ENCODE measurements around the gene TIAM2. TPM values are rescaled to one million over a fixed set of nuclear protein-coding genes. Genes with fewer than 3 reads are reported as not detected.
A peak's percentile ranks its signal among the peaks of the same experiment; 100 is the strongest.
"Not testable (repeated sequence)": the region's sequence is repeated elsewhere in the genome, so short reads cannot be mapped to it uniquely, and the experiment has no call there.

TIAM2 gene
- total RNA-seq, 1 donor from 2014 or later: 191 TPM

DNA sequence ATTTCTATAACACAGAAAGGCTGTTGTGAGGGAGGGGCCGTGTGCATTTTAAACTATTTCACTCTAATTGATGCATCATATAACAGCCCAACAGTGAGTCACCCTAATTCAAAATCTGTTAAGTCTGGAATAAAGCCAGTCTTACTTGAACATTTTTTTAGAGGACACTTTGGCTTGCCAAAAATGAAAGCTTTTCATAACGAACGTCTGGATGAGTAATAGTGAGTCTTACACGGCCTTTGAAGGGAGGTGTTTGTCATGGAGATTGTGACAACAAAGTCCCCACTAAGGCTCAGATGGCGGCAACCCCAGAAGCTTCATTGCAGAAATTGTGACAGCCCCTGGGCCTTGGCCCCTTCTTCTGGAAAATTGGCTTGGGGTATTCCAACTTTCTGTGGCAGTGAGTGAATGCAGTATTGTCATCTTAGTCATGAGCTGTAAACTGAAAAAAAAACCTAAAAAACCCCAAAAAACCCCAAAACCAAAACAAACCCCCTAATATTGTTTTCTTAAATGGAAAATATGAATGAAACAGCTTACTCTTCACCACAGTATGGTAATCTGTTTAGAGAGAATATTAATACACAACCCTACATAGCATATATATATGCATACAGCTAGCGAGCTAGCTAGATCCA lies 176.1 kb downstream of the TIAM2 start:
- DNase-seq: peak; percentile 68

DNA sequence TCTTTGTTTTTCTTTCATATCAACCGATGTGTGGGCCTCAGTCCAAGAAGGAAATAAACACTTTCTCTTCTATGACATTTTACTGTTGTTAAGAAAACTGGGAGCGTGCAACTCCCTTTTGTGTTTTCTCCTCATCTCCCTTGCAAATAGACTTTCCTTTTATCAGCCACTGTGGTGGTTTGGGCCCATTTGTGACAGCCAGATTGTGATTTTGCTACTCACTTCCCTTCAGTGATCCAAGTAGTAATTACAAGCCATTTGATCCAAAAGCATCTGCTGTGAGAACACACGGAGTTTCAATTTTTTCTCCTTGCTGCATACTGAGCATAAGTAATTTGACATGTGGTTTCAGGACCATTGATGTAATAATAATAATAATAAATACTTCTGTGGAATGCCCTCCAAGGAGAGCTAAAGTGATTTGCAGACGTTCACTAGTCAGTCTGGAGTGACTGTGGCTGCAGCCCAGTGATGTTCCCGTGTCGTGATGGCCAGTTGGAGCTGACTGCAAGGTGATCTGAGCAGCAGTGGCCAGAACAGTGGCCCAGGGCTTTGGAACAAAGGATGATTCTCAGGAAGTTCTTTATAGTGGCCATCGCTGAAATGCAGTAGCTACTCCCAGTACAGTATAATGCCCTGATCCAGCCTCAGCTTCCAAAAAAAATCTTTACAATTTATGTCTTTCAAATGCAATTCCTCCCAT lies 176.8 kb downstream of the TIAM2 start:
- DNase-seq: no peak

DNA sequence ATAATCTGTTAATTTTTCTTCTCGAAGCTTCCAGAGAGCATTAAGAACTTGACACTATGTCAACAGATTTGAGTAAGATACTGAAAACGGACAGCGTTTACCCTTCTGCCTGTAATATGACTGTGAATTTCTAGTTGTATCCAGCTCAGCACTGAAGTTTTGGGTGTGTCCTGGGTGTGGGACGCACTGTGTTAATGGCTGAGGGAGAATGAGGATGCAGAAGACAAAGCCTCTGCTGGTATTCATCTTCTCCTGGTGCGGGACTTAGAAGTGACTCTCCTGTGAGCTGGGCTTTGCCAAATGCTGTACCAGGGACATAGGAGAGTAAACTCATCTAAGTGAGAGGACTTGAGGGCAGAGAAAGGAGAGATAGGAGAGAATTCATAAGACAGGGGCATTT lies 178.4 kb downstream of the TIAM2 start:
- DNase-seq: no peak

DNA sequence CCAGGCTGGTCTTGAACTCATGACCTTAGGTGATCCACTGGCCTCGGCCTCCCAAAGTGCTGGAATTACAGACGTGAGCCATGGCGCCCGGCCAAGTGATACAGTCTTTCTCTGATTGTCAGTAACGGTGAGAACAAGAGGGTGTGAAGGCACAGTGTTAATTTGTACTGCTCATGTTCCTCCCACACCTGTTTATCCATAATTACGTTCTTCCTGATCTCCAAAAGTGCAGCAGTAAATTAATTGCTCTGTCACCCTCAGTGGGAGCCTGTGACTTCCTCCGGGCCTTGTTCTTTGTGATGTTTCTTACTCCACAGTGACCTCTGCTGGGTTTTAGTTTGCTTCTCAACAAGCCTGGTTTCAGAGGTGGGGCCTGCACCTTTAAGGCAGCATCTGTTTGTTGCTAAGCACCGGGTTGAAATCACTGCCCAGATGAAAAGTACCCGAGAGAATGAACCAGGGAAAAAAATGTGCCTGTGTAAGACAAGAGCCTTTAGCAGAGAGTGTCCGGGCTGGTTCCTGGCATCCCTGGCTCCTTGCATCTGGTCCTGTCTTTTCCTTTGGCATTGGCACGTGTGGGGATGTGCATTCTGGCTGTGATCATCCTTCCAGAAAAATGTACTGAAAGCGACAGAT lies 179.6 kb downstream of the TIAM2 start:
- DNase-seq: peak; percentile 23

DNA sequence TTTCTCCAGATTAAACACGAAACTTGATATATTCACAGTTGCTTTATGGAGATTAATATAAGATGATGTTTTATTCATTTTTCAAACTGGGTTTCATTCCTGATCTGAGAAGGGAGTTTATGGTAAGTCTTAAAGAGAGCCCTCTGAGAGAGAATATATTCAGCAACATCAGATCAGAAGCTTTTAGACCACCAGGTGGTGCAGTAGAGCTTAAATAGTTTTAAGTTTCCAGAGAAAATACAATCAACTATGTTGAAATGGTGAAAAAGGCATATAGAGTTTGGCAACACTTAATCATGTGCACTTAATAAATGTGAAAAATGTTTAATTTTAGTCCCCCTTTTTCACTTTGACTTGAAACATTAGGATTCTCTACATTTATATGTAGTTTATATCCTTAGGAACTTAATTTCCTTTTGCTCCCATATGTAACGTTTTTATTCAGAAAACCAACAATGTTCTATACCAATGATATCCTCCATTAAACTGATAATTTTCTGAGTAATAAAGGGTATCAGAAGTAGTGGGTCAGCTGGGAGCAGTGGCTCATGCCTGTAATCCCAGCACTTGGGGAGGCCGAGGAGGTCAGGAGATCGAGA lies 182.3 kb downstream of the TIAM2 start:
- DNase-seq: no peak

DNA sequence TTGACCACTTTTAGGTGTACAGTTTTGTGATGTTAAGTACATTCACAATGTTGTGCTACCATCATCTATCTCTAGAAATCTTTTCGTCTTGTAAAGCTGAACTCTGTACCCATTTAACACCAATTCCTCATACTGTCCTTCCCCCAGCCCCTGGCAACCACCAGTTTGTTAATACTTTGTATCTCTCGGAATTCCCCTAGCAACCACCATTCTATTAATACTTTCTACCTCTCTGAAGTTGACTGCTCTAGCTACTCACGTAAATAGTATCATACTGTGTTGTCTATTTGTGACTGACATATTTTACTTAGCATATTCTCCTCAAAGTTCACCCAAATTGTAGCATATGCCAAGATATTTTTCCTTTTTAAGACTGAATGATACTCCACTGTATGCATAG lies 186.4 kb downstream of the TIAM2 start:
- no peak for DNase-seq

DNA sequence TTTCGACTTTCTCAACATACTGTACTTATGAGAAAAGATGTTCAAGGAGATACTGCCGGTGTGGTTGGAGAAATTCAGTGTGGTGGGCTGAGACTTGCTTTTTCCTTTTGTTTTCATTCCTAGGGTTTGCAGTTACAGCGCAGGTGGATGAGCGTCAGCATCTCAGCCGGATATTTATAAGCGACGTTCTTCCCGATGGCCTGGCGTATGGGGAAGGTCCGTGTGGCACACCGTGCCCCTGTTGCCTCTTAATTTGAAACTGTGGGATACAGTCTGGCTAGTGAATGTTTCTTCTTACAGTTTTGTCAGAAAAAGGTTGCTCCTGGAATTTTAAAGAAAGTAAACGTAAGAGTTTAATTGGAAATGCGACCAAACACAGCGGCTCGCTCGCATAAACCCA lies 187.0 kb downstream of the TIAM2 start:
- no peak for DNase-seq

DNA sequence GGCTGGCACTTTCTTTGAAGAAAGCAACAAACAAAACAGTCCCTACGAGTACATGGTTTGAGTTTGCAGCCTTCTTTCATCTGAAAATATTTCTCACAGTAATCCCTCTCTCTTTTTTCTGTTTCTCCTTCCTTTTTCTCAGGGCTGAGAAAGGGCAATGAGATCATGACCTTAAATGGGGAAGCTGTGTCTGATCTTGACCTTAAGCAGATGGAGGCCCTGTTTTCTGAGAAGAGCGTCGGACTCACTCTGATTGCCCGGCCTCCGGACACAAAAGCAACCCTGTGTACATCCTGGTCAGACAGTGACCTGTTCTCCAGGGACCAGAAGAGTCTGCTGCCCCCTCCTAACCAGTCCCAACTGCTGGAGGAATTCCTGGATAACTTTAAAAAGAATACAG lies 188.0 kb downstream of the TIAM2 start:
- no peak for DNase-seq

DNA sequence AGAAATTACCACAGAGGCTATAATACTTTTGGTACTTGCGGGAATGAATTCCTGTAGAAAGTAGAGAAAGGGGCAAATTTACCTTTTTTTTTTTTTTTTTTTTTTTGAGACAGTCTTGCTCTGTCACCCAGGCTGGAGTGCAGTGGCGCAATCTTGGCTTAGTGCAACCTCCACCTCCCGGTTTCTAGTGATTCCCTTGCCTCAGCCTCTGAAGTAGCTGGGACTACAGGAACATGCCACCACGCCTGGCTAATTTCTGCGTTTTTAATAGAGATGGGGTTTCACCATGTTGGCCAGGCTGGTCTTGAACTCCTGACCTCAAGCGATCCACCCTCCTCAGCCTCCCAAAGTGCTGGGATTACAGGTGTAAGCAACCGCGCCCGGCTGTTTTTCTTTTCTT lies 189.9 kb downstream of the TIAM2 start:
- DNase-seq: not testable (repeated sequence)

DNA sequence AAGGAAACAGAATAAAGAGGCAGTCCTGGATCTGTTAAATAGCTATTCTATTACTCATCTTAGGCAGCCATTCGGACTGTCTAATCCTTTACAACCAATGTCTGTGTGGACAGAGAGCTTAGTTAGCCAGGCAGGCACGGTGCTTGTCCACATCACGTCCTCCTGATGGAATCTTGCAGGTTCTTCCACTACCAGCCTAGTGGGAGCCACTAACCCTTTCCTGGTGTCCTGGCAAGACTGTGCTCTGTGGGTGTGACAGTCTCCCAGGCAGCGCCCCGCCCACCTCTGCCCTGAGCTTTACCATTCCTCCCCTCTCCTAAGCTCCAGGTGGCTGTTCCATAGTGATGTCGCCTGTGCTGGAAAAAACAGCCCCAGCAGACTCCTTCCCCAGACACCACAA lies 190.4 kb downstream of the TIAM2 start:
- no peak for DNase-seq

DNA sequence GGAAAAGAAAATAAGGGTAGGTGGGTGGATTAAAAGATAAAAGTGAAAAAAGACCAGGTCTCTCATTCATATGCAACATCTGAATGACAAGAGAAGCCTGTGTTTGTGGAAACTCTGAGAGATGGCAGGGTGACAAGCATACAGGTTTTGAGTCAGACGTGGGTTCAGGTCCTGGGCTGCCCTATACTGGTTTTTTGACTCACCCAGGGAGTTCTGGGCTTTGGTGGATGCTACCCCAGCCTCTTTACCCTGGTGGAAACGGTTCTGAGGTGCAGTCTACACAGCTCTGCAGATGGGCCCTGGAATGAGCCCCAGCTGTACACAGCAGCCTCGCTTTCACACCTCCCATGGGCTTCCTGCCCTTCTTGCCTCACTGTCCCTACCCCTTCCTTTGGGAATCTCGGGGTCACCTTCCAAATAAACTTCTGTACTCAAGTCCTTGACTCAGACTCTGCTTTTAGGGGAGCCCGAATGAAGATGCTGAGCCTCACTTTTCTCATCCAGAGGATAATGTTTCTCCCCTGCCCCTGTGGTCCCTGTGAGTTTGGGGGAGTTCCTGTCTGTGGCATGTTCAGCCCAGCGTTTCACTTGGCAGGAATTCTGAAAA lies 191.0 kb downstream of the TIAM2 start:
- no peak for DNase-seq

DNA sequence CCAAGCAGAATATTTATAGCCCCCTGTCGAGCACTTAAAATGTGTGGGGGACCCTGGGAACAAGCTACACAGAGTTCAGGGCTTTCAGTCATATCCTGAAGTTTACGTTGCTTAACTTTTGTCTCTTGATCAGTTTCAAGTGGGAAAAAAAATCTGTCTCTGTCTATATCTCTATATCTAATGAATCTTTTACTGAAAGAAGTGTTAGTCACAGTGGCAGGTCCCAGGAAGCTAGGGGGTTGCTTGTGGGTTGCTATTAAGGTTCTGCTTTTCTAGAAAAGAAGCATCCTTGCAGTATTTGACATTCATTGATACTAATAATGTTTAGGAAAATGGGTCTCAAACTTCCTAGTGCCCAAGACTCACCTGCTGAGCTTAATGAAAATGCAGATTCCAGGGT lies 192.0 kb downstream of the TIAM2 start:
- no peak for DNase-seq

DNA sequence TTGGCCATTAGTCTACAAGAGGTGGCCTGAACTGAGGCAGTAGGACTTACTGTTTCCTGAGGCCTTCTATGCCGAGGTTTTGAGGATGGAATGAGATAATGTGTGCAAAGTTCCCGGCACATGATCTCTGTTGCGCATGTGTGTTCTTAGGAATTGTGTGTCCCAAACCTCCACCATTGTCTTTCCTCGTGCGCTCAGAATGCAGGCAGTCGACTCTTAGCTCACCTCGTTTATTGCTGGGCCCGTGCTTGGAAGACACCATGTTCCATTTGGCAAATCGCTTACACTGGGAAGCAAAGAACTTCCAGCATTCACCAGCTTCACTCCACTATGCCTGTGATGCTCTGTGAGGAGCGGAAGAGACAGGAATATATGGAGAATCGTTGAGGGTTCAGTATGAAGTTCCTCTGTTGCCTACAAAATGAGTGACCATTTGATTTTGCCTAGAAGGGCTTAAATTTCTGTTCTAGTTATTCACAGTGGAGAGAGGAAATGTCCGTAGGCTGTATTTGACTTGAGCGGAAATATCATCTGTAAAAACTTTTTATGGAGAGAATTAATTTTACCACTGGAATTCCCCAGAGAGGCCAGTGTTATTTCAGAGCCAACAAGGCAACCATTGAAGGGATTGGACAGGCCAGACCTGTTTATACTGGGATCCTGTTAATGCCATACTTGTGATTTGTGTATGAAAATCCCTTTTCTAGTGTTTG lies 193.0 kb downstream of the TIAM2 start:
- no peak for DNase-seq

DNA sequence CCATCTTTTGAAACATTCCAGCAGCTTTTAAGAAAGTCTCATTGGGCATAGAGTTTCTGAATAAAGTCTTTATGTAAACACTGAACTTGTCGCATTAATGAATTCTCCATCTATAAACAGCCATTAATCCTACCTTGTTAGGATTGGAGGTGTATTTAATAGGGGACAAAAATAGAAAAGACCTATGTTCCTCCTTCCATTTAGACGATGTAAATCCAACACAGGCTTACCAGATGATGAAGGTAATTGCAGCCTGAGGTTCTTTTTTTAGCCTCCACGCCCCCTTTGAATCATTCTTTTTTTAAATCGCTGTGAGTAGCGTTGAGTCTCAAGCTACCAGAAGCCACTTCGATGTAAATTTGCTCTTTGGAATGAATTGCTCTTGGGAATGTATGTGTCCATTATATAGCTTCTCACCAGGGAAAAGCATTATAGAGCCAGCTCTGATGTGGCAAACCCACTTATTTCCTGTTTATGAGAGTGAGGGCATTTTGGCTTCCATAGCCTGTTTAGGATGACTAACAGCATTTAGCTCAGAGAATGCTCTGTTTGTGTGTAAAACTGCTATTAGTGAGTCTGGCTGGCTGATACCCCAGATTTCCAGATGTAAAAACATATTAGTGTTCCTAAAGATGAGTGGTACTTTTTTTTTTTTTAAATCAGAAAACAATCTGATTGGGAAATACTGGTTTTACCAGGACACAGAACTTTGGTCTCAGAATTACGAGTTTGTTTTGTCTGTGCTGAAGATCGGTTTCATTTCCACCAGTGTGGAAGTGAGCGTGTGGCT lies 193.8 kb downstream of the TIAM2 start:
- DNase-seq: no peak

DNA sequence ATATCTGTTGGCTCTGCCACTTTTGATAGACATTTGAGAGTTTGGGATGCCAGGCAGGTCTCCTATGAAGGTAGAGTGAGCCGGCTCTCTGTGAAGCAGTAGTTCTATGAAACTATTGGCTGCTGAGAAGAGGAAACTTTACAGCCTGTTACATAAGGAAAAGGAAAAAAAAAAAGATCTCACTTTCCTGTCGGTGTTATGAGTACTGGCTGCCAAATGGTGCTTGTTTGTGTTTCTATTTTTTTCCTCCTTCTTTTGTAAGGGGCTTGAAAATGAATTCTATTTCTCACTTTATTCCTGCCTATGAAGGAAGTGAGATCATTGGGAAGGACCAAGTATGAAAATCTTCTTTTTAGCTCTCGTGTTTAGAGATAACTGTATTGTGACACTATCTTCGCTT lies 195.6 kb downstream of the TIAM2 start:
- DNase-seq: no peak

DNA sequence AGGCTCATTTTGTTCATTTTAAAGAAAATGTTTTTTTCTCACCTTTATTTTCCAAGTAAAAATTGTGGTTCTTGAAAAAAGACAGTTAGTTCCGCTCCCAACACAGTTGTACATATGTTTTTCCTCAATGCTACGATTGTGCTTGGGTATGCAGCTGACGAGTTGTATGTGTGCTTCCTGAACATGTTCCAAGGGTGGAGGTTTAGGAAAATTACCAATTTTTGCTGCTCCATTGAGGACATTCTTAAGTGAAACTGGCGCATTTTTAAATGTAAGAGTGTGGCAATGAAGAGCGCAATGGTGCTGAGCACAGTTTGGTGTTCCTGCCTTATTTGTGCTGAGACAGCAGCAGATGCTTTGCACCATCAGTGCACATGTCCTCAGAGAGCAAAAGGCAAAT lies 198.4 kb downstream of the TIAM2 start:
- DNase-seq: no peak

DNA sequence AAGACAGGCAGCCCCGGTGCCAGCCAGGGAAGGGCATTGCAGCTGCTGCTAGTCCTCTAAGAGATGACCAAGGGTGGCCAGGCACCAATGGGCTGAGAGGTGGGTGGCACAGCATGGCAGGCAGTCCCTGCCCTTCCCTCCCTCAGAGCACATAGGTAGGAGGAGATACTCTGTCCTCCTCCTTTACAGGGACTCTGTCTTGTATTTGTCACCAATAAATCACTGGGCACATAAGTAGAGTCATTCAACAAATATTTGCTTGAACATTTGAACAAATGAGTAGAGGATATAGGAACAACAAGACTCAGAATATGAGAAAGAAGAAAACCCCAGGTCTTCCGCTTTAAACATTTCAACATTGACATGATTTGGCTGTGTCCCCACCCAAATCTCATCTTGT lies 199.3 kb downstream of the TIAM2 start:
- no peak for DNase-seq

DNA sequence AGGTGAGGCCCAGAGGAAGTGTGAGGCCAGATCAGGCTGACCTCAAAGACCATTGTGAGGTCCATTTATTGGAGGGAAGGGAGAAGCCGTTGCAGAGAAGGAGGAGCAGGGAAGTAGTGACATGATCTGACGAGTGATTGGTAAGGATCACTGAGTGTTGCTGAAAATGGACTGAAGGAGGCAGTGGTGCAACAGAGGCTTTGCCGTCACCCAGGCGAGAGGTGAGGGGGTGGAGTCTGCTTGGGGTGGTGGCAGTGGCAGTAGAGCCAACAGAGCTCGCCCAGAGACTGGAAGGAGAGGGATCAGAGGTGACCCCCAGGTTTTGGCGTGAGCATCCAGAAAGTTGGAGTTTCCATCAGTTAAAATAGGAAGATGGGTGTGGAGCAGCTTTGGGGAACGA lies 200.8 kb downstream of the TIAM2 start:
- DNase-seq: no peak

DNA sequence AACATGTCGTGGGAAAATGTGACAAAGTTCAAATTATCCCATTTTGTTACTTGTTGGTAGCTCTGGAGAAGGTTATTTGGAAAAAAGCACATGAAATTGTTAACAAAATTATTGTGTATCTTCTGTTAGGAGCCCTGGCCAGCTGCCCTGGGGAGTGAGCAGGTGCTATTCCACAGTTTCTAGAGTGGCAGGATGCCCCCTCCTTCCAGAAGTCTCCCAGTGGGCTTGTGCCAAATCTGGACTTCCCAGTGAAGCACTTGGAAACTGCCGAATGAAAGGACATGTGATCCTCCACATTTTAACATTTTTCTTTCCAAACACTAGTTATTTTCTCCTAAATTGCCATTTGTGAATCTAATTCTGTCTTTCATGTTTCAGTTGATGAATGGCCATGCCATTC lies 201.8 kb downstream of the TIAM2 start:
- no peak for DNase-seq

DNA sequence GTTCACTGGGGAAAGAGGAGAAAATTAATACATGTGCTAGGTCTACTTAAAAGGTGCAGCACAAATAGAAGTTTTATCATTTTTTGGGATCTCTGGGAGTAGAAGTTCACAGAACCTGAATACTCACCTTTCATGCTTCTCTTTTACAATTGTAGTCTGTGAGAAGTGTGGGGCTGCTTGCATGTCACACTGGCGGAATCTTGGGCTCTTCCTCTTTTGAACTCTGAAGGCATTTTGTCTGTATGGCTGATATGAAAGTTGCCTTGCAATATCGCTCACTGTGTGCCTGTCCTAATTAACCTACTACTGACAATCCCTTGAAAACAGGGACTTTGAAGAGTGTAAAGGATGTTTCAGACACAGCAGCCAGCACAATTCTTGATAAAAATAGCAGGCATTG lies 202.8 kb downstream of the TIAM2 start:
- no peak for DNase-seq

DNA sequence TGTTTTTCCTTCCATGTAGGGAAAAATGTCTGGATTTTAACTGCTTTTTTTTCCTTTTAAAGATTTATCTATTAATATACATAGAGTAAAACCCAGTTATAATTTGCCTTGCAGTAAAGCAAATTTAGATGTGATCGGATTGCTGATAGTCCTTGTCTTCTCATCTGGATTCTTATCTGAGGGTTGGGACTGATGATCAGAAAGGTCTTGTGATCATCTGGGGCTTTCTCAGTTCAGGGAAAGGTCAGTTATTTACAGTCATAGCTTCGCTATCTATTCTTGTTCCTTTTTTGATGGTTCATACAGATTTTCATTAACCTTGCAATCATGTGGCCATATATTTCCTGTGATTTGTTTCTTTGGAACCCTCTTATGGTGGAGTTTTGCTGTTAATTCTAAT lies 204.9 kb downstream of the TIAM2 start:
- no peak for DNase-seq

All from occipital lobe (tissue), 2 donors.